HCEC 1CT (cell line): ENCODE measurements around the gene CAMTA1.
A peak's percentile ranks its signal among the peaks of the same experiment; 100 is the strongest.
"Not testable (repeated sequence)": the region's sequence is repeated elsewhere in the genome, so short reads cannot be mapped to it uniquely, and the experiment has no call there.

Source experiments
- DNase-seq: peaks from one replicate; pipeline ENCODE4 v3.0.0-alpha.2; 2017

CAMTA1 gene

GRCh38 chr1:6912518-6912917, 127.3 kb downstream of the CAMTA1 start:
- DNase-seq = no peak

DNA sequence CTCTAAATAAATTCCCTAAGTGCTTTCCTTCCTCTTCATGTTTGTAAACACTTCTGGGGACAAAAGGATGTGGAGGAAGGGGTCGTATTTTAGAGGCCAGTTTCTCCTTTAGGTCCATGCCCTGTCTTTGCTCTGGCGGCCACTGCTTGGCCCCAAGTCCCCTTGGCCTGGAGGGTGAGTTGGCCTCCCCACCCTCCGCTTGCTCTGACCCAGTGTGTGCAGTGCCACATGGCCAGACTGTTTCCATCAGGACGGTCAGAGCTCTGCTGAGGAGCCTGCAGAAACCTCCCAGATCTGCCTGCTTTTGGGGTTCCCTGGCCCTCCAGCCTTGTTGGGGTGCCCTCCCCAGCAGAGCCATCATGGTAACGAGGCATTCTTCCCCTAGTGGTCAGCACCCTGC, 127.8 kb downstream of the CAMTA1 start:
- no peak for DNase-seq

DNA sequence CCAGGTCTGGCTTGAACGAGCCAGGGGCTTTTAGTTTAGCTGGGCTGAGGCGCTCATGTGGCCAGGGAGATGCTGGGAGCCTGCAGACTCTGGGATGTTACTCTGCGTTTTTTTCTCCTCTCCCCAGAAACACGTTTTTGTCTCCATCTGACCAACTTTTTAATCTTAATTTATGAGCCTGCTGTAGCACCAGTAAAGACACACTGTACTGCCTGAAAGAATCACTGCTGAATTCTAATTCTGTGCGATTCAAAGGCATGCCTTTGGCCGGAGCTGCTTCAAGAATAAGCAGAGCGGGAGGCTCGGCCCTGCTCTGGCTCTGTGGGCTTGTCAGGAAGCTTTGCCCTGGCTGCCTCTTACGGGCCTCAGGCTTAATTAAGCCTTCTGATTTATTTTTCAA, 129.5 kb downstream of the CAMTA1 start:
- DNase-seq = no peak

DNA sequence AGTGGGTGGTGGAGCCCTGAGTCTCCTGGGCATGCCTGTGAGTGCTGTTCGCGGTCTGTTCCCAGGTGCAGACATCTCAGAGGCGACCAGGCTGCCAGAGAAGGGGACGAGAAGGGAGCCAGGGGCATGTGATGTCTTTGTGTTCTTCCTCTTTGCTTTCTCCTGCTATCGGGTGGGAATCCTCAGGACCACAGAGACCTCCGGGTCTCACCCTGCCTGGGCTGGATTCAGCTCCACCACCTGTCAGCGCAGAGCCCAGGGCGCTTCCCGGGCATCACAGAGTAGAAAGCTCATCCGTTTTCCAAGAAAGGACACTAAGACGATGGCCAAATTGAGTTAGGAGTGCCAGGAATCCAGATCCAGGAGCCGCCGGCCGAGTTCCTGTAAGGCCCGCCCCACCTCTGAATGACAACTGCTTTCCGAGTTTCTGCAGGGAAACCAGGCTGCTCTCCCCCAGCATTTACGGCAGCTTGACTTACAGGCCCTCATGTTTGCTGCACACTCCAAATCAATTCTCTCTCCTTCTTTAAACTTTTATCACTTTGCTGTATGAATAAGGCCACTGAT, 130.8 kb downstream of the CAMTA1 start:
- DNase-seq = no peak

DNA sequence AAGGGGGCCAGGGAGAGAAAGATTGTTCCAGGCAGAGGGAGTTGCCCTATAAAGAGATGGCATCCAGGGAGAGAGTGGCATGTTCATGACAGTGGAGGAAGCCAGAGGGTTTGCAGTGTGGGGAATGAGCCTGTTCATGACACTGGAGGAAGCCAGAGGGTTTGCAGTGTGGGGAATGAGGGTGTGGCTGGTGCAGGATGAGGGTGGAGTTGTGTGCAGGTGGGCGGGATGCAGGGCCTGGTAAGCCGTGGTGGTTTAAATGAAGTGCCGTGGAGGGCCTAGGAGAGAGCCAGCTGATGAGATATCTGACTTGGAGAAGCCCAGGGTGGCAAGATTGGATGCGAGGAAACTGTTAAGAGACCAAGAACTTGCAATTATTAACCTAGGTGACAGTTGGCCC, 131.8 kb downstream of the CAMTA1 start:
- no peak for DNase-seq

DNA sequence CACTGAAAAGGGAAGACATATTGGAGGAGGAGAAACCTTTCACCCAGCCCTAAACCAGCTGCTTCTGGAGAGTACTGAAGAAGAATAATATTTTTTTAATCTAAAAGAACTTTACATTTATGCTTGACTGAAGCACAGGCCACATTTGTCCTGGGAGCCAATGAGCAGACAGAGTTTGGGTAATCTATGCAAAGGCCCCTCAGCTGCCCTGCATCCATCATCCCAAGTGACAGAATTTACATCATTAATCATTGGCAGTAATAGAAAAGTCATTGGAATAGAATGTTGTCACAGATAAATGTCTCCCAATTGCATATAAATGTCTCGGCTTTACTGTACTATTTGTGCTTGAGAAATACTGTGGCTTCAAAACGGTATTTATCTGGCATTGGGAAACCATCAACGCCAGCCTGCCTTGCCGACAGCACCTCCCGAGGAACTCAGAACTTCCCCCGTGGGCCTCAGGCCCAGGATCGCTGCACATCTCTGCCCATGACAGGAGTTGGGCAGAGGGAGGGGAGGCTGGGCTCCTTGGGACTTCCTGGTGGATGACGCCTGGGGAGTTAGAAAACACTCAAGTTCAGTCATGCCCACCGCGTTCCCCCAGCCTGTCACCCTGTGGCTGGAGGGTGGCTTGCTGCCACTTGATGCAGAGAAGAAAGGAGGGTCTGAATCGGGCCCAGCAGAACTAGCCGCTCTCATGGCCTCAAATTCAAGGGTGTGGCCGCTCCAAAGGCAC, 133.1 kb downstream of the CAMTA1 start:
- no peak for DNase-seq

DNA sequence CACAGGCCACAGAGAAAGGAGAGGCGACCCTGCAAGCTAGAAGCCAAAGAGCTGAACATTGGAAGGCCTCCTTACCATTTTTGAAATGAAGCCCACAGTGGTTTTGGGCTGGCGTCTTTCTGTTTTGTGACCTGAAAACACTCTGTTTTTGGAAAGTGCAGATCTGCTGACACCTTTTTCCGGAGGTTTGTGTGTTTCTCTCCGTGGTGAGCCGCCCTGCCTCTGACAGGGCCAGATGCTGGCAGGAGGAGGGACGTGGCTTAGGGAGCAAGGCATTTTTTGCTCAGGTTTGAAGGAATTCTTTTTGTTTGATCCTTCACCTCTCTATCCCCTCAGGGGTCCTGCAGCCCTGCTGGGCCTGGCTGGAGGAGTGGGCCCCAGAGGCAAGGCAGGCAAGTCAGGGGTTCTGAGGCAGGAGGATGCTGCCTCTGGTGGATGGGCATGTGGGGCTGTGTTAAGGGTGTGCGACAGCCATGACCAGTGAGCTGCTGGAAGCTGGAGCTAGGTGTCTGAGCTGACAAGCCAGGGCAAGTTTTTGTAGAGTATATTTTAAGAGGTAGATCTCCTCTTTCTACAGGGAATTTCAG, 133.8 kb downstream of the CAMTA1 start:
- no peak for DNase-seq

DNA sequence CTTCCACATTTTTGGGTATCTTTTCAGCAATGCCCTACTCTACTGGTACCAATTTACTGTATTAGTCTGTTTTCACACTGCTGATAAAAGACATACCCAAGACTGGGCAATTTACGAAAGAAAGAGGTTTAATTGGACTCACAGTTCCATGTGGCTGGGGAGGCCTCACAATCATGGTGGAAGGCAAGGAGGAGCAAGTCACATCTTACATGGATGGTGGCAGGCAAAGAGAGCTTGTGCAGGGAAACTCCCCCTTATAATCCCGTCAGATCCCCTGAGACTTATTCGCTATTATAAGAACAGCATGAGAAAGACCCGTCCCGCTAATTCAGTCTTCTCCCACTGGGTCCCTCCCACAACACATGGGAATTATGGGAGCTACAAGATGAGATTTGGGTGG, 136.3 kb downstream of the CAMTA1 start:
- DNase-seq = not testable (repeated sequence)

DNA sequence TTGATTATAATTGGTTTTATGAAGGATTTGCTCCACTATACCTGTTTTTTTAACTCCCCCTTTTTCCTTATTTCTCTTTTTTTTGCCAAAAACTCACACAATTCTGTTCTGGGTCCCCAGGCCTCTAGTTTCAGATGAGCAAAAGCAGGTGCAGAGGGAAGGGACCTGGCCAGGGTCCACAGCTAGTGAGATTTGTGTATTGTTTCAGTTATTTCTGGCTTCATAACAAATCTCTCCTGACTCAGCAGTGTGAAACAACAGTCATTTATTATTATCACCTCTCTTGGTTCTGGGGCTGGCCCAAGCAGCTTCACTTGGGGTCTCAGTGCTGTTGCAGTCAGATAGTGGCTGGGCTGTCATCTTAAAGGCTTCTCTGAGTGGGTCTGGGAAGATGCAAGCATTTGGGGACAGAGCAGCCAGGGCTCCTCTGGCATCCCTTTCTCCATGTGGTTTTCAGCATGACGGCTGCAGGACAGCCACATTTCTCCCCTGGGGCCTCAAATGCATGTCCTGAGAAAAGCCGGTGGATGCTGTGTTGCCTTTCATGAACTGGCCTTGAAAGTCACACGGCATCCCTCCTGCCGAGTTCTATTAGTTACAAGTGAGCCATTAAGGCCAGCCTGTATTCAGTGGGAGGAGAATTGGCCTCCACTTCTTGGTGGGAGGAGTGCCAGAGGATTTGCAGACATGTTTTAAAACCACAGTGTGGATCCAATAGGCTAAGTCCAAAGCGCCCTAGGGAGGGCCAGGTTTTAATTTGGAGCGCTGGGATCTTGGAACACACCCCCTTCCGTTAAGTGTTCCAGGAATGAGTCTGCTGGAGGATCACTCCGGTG, 137.1 kb downstream of the CAMTA1 start:
- DNase-seq = peak; percentile 9

- DNase-seq = no peak
These were observed 137.8 kb downstream of the CAMTA1 start for GRCh38 chr1:6923012-6923411.

- no peak for DNase-seq
These were observed 138.2 kb downstream of the CAMTA1 start for GRCh38 chr1:6923416-6923815.

- DNase-seq = no peak
These were observed 139.0 kb downstream of the CAMTA1 start for GRCh38 chr1:6923955-6924881.

- no peak for DNase-seq
These were observed 139.6 kb downstream of the CAMTA1 start for GRCh38 chr1:6924891-6925290.

- DNase-seq = no peak
These were observed 142.4 kb downstream of the CAMTA1 start for GRCh38 chr1:6927626-6928025.

DNA sequence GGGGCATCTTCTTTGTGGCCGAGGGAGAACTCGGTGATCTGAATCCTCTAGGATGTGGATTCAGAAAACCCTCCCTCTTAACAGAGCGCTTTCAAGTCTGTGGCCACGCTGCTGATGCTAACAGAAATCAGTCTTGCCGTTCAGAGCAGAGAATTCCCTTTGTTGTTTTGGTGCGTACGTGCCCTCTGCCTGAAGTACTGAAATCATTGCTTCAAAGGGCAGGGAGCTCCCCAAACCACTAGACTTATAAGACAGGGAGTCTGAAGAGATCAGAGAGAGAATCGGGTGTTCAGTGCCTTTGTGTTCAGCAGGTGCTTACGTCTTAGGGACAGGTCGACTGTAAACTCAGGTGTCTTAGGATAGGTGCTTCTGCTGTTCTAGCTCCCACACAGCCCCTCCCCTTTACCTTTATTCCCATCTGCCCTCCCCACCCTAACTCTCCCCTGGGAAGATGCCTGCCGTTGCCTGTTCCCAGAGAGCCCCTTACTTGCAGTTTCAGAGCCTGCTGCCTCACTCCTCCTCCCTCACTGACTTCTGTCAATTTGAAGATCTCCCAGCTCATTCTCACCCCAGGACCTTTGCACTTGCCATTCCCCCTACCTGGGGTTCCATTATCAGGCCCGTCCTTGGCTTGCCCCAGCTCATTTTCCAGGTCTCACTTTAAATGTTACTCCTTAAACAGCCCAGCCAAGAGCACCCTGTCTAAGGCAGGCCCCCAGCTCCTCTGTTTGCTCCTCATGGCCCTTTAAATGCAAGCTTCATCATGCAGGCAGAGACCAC, 143.0 kb downstream of the CAMTA1 start:
- no peak for DNase-seq

DNA sequence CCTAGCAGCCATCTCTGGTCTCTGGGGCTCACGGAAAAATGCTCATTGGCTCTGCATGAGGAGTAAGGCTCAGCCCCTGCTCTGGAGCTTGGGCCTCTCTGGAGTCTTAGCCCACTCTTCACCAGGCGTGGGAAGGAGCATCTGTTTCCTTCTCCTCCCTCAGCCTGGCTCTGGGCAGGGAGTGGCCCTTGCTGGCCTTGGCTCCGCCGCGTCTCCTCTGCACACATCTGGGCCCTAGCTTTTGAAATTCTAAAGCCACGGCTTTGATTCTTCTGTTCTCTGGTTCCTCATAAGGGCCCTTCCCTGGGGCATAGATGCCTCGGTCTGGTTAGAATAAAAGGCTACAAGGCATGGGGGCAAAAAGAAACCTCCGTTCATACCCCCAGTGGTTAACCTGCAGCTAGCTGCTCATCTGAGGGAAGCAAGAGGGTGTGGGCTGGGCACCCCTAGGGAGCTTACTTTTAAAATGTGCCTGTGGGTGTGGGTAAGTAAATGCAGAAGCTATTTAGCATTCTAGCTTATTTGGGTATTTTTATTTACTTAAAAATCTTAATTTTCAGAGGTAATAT, 145.6 kb downstream of the CAMTA1 start:
- DNase-seq = no peak

- DNase-seq = no peak
These were observed 150.2 kb downstream of the CAMTA1 start for GRCh38 chr1:6935361-6935883.

DNA sequence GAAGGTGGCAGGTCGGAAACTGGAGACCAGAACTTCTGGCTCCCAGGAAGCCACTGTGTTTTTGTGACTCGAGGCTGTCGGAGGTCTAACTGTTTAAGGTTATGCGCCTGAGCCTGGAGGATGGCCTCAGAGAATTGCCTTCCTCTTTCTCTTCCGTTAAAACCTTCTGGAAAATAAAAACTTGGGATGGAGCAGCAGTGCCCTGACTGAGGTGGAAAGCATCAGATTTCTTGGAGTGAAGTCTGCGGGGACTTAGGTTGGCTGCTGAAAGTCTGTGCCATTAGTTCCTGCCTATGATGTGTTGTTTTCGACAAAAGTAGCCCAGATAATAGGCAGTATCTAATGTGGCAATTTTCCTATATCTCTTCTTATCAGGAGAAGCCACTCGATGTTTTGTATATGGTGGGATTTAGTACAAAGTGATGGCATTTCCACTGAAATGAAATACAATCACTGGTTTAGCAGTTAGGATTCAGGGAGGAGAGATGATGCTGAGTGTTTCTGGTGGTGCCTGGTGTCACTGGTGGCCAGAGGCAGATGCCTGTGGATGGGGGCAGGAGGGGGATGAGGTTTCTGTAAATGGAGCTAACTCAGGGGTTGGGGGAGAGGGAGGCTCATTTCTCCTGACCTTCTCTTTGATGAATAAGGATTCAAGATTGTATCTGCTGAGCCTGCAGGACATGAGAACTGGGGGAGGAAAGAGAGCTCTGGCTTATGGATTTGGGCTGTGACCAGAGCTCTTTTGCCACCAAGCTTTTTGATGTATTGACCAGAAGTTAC, 150.8 kb downstream of the CAMTA1 start:
- DNase-seq = no peak

- no peak for DNase-seq
These were observed 151.8 kb downstream of the CAMTA1 start for GRCh38 chr1:6937048-6937447.

- DNase-seq = no peak
These were observed 154.1 kb downstream of the CAMTA1 start for GRCh38 chr1:6939363-6939762.
